Vagina (tissue), 2 donors: ENCODE measurements around the gene KRTAP12-4. TPM values are rescaled to one million over a fixed set of nuclear protein-coding genes. Genes with fewer than 3 reads are reported as not detected.

Experiments used
- DNase-seq, 2 donors: peaks; one replicate each; pipeline ENCODE4 v3.0.0-alpha.2; 2017; ENCODE audit errors: extremely low spot score in 2 of 2
- H3K27ac ChIP-seq: fragments of 200-600 bp; sonication (generic); one replicate; pipeline ENCODE4 v1.5.1; 2019
- H3K27me3 ChIP-seq: fragments of 200-600 bp; sonication (generic); one replicate; pipeline ENCODE4 v1.5.1; 2019
- H3K36me3 ChIP-seq, 2 donors: fragments of 200-600 bp; sonication (generic); one replicate each; pipeline ENCODE4 v1.5.1; 2017 to 2019
- H3K4me1 ChIP-seq: fragments of 200-600 bp; sonication (generic); one replicate; pipeline ENCODE4 v1.5.1; 2019
- H3K4me3 ChIP-seq, 2 donors: fragments of 200-600 bp; sonication (generic); 1 replicate in 1 of 2; 2 replicates in 1 of 2; pipeline ENCODE4 v1.5.1; 2016 to 2019
- H3K9me3 ChIP-seq: fragments of 200-600 bp; sonication (generic); one replicate; pipeline ENCODE4 v1.5.1; 2019
- POLR2A ChIP-seq, 2 donors: fragments of 450-650 bp; IDR thresholded peaks; one replicate each; pipeline ENCODE4 v1.6.1; 2017; ENCODE audit warnings: antibody characterized with exemption in 2 of 2, mild to moderate bottlenecking in 2 of 2, moderate library complexity in 2 of 2
- POLR2AphosphoS5 ChIP-seq, 2 donors: sonication (generic); formaldehyde crosslinking; IDR thresholded peaks; one replicate each; pipeline ENCODE4 v1.9.0; 2017; ENCODE audit warnings: antibody characterized with exemption in 2 of 2, mild to moderate bottlenecking in 2 of 2, low read depth in 1 of 2; ENCODE audit not compliant: insufficient read depth in 1 of 2
- intact Hi-C: fragments of 100-400 bp; cut with DNase I; formaldehyde crosslinking; loops from one replicate; pipeline ENCODE4 v1.15.1; 2023
- total RNA-seq: library from RNA; depleted of rRNA; stranded (reverse); fragments of >200 nt; gene quantifications from one replicate; pipeline ENCODE4 v1.2.3, GENCODE V29; 2016
- TF ChIP-seq, protein P1 (sequence below), 3 experiments: fragments of 450-650 bp in 2 of 3; fragments of 200-600 bp in 1 of 3; sonication (generic) in 1 of 3; IDR thresholded peaks; one replicate each; pipeline ENCODE4 v1.5.1; 2017 to 2019; ENCODE audit warnings: antibody characterized with exemption in 3 of 3, mild to moderate bottlenecking in 2 of 3, moderate library complexity in 2 of 3

The KRTAP12-4 gene, protein sequence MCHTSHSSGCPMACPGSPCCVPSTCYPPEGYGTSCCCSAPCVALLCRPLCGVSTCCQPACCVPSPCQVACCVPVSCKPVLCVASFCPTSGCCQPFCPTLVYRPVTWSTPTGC
- total RNA-seq = not detected

DNA sequence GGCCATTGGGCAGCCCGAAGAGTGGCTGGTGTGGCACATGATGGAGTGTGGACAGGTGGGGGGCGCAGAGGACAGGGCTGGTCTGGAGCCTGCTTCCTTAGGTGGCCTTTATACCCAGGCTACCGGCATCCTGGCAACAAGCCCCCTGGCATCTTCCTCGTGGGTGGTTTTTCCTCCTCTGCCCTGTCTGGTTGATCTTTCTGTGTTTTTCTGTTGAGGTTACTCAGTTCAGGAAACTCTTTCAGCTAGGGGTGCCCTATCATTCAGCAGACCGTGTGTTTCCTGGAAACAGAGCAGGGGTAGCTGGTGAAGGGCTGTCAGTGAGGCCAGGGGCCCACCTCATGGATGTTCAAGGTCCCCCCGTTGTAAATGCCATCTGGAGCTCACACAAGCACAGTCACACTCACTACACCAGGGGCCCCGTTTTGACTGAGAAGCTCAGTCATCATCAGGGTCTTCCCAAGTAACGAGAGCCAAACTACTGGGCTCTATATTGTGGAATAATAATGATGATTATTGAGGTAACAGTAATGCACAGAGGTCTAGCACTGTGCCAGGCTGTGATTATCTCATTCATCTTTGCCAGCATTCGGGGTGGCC lies at the start of gene KRTAP12-4:
KRTAP12-4 (minus strand) TSS at position 84 of the 600 bp plus-strand sequence; CDS start at position 39, 45 bp downstream.
- TF ChIP-seq, protein P1, sequence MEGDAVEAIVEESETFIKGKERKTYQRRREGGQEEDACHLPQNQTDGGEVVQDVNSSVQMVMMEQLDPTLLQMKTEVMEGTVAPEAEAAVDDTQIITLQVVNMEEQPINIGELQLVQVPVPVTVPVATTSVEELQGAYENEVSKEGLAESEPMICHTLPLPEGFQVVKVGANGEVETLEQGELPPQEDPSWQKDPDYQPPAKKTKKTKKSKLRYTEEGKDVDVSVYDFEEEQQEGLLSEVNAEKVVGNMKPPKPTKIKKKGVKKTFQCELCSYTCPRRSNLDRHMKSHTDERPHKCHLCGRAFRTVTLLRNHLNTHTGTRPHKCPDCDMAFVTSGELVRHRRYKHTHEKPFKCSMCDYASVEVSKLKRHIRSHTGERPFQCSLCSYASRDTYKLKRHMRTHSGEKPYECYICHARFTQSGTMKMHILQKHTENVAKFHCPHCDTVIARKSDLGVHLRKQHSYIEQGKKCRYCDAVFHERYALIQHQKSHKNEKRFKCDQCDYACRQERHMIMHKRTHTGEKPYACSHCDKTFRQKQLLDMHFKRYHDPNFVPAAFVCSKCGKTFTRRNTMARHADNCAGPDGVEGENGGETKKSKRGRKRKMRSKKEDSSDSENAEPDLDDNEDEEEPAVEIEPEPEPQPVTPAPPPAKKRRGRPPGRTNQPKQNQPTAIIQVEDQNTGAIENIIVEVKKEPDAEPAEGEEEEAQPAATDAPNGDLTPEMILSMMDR (IDR thresholded peaks at IDR 0.05) = no peak
- TF ChIP-seq POLR2AphosphoS5 (IDR thresholded peaks at IDR 0.05; ENCODE audit: insufficient read depth in 1 of 2, low read depth in 1 of 2) (no peak), POLR2A (IDR thresholded peaks at IDR 0.05) (no peak)
- Histone ChIP-seq H3K27ac (no peak within 1 kb of the TSS), H3K36me3 (no peaks in the 10 kb centered on the region), H3K4me1 (no peaks in the 10 kb centered on the region), H3K4me3 (no peak within 1 kb of the TSS), H3K9me3 (no peaks in the 10 kb centered on the region), H3K27me3 (no peaks in the 10 kb centered on the region)
- intact Hi-C loops = no loop called here
- DNase-seq = no peak

DNA sequence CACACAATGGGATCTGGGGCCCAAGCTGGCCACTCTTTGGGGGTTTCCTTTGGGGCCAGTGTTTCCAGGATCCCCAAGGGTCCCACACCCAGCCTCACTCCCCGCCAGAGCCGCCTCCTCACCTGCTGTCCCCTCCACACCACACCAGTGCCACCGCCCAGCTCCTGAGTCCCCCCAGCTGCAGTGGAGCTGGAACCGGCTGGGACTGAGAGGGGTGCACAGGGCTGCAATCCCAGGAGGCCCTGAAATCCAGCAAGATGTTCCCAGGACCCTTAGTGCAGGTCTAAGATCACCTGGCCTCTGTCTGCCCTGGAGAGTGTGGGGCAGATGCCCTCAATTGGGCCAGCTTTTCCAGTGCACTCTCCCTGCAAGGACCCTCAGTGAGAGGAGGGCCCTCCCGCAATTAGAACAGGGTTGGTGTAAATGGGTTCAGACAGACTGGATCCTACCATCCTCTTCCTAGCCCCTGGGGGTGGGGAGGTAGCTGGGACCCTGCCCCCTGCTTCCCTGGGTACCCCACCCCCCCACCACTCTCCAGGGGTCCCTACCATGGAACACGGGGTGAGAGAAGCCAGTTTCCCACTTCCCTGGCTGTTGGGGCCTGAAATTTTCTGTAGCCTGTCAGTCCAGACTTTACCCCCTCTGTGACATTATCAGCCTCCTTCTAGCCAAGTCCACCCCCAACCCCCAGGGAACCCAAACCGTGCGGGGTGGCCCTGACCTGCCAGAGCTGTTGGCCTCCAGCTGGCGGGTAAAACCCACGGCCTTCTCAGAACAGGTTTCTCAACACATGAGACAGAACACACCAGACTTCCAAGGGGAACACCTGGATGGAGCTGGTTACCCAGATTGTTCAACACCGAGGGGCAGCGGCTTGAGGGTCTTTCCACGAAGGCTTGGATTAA lies 49.5 kb upstream of the KRTAP12-4 start:
- peak; percentile 47 to 91 for DNase-seq
- Histone ChIP-seq H3K4me3 (no peak overlapping the region), H3K36me3 (no peaks in the 10 kb centered on the region), H3K9me3 (no peaks in the 10 kb centered on the region), H3K27me3 (peaks cover 12% of the 10 kb centered on the region), H3K4me1 (peaks cover 1% of the 10 kb centered on the region), H3K27ac (no peak overlapping the region)
- intact Hi-C loops = no loop called here
- TF ChIP-seq, protein P1 (IDR thresholded peaks at IDR 0.05) = no peak
- TF ChIP-seq POLR2AphosphoS5 (IDR thresholded peaks at IDR 0.05; ENCODE audit: insufficient read depth in 1 of 2, low read depth in 1 of 2) = no peak
- TF ChIP-seq POLR2A (IDR thresholded peaks at IDR 0.05) = no peak

DNA sequence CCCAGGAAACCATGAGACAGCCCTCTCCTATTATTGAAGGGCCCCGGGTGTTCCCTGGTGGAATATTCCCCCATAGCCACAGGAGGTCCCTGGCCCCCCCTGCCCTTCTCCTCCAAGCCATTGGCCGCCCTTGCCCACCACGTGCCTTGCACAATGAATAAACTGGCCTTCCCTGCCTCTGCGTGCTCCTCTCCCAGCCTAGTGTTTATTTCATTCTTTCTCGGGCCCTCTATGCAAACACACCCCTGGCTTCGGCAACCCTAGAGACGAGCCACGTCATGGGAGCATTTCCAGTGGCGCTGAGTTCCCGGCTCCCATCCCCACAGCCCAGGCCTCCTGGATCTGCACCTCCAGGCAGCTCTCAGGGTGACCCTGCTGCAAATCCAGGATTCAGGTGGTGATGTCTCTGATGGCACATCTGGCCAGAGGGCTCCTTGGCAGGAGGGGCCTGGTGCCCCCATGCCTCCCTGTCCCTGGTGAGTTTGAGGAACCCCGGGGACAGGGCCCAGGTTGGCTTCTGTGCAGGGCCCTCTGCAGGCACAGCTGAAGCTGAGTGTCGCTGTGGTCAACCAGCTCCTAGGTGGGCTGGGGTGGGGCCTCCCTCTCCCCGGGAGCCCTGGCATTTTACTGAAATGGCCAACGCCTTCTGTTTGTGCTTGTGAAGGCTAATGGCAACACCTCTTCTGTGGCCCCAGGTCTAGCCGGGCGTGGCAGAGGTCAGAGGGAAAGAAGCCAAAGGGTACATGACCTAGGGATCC lies 48.7 kb upstream of the KRTAP12-4 start:
- Histone ChIP-seq H3K27me3 (peaks cover 12% of the 10 kb centered on the region), H3K4me3 (no peak overlapping the region), H3K4me1 (no peaks in the 10 kb centered on the region), H3K36me3 (no peaks in the 10 kb centered on the region), H3K9me3 (no peaks in the 10 kb centered on the region), H3K27ac (no peak overlapping the region)
- no peak for TF ChIP-seq POLR2AphosphoS5 (IDR thresholded peaks at IDR 0.05; ENCODE audit: insufficient read depth in 1 of 2, low read depth in 1 of 2)
- TF ChIP-seq, protein P1 (IDR thresholded peaks at IDR 0.05) = no peak
- TF ChIP-seq POLR2A (IDR thresholded peaks at IDR 0.05) = no peak
- peak; percentile 65 to 79 for DNase-seq
- intact Hi-C loops = no loop called here

DNA sequence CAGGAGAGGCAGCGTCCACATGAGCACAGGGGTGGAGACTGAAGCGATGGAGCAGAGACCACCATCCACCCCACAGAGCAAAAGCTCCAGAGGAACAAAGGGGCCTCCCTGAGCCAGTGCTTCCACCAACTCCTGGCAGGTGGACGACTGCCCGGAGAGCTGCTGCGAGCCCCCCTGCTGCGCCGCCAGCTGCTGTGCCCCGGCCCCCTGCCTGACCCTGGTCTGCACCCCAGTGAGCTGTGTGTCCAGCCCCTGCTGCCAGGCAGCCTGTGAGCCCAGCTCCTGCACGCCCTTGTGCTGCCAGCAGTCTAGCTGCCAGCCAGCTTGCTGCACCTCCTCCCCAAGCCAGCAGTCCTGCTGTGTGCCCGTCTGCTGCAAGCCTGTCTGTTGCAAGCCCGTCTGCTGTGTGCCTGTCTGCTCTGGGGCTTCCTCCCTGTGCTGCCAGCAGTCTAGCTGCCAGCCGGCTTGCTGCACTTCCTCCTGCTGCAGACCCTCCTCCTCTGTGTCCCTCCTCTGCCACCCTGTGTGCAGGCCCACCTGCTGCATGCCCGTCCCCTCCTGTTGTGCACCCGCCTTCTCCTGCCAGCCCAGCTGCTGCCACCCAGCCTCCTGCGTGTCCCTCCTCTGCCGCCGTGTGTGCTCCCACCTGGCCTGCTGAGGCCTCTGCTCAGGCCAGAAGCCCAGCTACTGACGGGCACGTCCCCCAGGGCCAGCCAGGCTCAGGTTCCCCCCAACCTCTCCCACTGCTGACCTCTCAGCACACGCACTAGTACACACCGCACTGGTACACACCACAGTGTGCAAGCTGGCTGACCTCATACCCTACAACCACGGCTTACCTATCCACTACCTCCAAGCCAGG lies 47.9 kb upstream of the KRTAP12-4 start:
- DNase-seq = peak; percentile 77 to 93
- Histone ChIP-seq H3K27me3 (peaks cover 12% of the 10 kb centered on the region), H3K36me3 (no peaks in the 10 kb centered on the region), H3K4me3 (no peak overlapping the region), H3K4me1 (no peaks in the 10 kb centered on the region), H3K27ac (no peak overlapping the region), H3K9me3 (no peaks in the 10 kb centered on the region)
- intact Hi-C loops = no loop called here
- TF ChIP-seq POLR2AphosphoS5 (IDR thresholded peaks at IDR 0.05; ENCODE audit: insufficient read depth in 1 of 2, low read depth in 1 of 2) = no peak
- TF ChIP-seq POLR2A (IDR thresholded peaks at IDR 0.05) = no peak
- TF ChIP-seq, protein P1 (IDR thresholded peaks at IDR 0.05) = no peak
